HEK293 (cell line): ENCODE results near the gene CSNK1E.

Experiments used
- CTCF ChIA-PET: fragments of 350-600 bp; formaldehyde crosslinking; extraction: SDS; loops from one replicate; lab custom pipeline; 2021; ENCODE audit warnings: antibody characterized with exemption; lab: Yijun Ruan, JAX
- POLR2A ChIA-PET: fragments of 300-600 bp; formaldehyde crosslinking; extraction: SDS; loops from one replicate; lab custom pipeline; 2020; ENCODE audit warnings: antibody characterized with exemption, inconsistent platforms; lab: Yijun Ruan, JAX
- H3K27ac ChIP-seq: fragments of 200-500 bp; sonication (Bioruptor generic); 2 replicates; pipeline ENCODE4 v1.5.1; 2014; ENCODE audit warnings: low read depth, low read length, control low read depth, inconsistent platforms; ENCODE audit errors: extremely low read depth
- H3K36me3 ChIP-seq, 2 experiments: fragments of 200-500 bp in 1 of 2; sonication (Bioruptor generic) in 1 of 2; 1 replicate in 1 of 2; 2 replicates in 1 of 2; pipeline ENCODE4 v1.5.1; 2014 to 2017; ENCODE audit warnings: inconsistent platforms in 2 of 2, low read length in 2 of 2; ENCODE audit not compliant: control insufficient read depth in 2 of 2, insufficient read depth in 1 of 2
- H3K4me1 ChIP-seq: fragments of 200-500 bp; sonication (Bioruptor generic); 2 replicates; pipeline ENCODE4 v1.5.1; 2014; ENCODE audit warnings: mild to moderate bottlenecking, low read length, inconsistent platforms; ENCODE audit not compliant: control insufficient read depth, insufficient read depth
- H3K4me3 ChIP-seq: 2 replicates; pipeline ENCODE4 v1.5.1; 2011; ENCODE audit warnings: low read depth, mild to moderate bottlenecking, control low read depth, low read length, moderate library complexity
- H3K9me3 ChIP-seq: fragments of 200-500 bp; sonication (Bioruptor generic); 2 replicates; pipeline ENCODE4 v1.5.1; 2014; ENCODE audit warnings: low read depth, low read length, inconsistent platforms; ENCODE audit not compliant: control insufficient read depth, insufficient read depth
- GLIS1 ChIP-seq: fragments of 450-650 bp; formaldehyde crosslinking; IDR thresholded peaks from 2 replicates; pipeline ENCODE4 v1.5.1; 2016; ENCODE audit warnings: missing biosample characterization, missing genetic modification characterization
- GLIS2 ChIP-seq: fragments of 450-650 bp; formaldehyde crosslinking; IDR thresholded peaks from 2 replicates; pipeline ENCODE4 v1.5.1; 2016; ENCODE audit warnings: missing biosample characterization, missing genetic modification characterization
- SALL2 ChIP-seq: fragments of 450-650 bp; formaldehyde crosslinking; IDR thresholded peaks from 2 replicates; pipeline ENCODE4 v1.5.0; 2017; ENCODE audit warnings: missing biosample characterization, mild to moderate bottlenecking, missing genetic modification characterization, borderline replicate concordance
- ZBTB1 ChIP-seq: fragments of 450-650 bp; formaldehyde crosslinking; IDR thresholded peaks from 2 replicates; pipeline ENCODE4 v1.5.1; 2016; ENCODE audit warnings: missing biosample characterization, missing genetic modification characterization
- ZBTB20 ChIP-seq: fragments of 450-650 bp; formaldehyde crosslinking; IDR thresholded peaks from 2 replicates; pipeline ENCODE4 v1.5.1; 2016; ENCODE audit warnings: missing biosample characterization, missing genetic modification characterization
- ZBTB21 ChIP-seq: fragments of 450-650 bp; formaldehyde crosslinking; IDR thresholded peaks from 2 replicates; pipeline ENCODE4 v1.5.1; 2017; ENCODE audit warnings: missing biosample characterization, missing genetic modification characterization
- ZFHX2 ChIP-seq: fragments of 450-650 bp; formaldehyde crosslinking; conservative IDR thresholded peaks from 2 replicates; pipeline ENCODE4 v1.5.1; 2016; ENCODE audit warnings: missing biosample characterization, missing genetic modification characterization
- ZNF132 ChIP-seq: fragments of 450-650 bp; formaldehyde crosslinking; IDR thresholded peaks from 2 replicates; pipeline ENCODE4 v1.5.1; 2017; ENCODE audit warnings: missing biosample characterization, missing genetic modification characterization, borderline replicate concordance
- ZNF174 ChIP-seq: fragments of 450-650 bp; formaldehyde crosslinking; IDR thresholded peaks from 2 replicates; pipeline ENCODE4 v1.5.0; 2017; ENCODE audit warnings: missing biosample characterization, mild to moderate bottlenecking, missing genetic modification characterization
- ZNF248 ChIP-seq: fragments of 450-650 bp; formaldehyde crosslinking; IDR thresholded peaks from 2 replicates; pipeline ENCODE4 v1.5.1; 2017; ENCODE audit warnings: missing biosample characterization, missing genetic modification characterization
- ZNF335 ChIP-seq: fragments of 450-650 bp; formaldehyde crosslinking; conservative IDR thresholded peaks from 2 replicates; pipeline ENCODE4 v1.5.1; 2016; ENCODE audit warnings: missing biosample characterization, missing genetic modification characterization
- ZNF394 ChIP-seq: fragments of 450-650 bp; formaldehyde crosslinking; IDR thresholded peaks from 2 replicates; pipeline ENCODE4 v1.5.1; 2016; ENCODE audit warnings: missing biosample characterization, missing genetic modification characterization, mild to moderate bottlenecking, moderate library complexity, borderline replicate concordance
- ZNF404 ChIP-seq: fragments of 450-650 bp; formaldehyde crosslinking; IDR thresholded peaks from 2 replicates; pipeline ENCODE4 v1.5.1; 2017; ENCODE audit warnings: missing biosample characterization, missing genetic modification characterization
- ZNF416 ChIP-seq: fragments of 450-650 bp; formaldehyde crosslinking; IDR thresholded peaks from 2 replicates; pipeline ENCODE4 v1.5.1; 2016; ENCODE audit warnings: missing biosample characterization, missing genetic modification characterization
- ZNF48 ChIP-seq: fragments of 450-650 bp; formaldehyde crosslinking; IDR thresholded peaks from 2 replicates; pipeline ENCODE4 v1.5.1; 2016; ENCODE audit warnings: missing biosample characterization, missing genetic modification characterization
- ZNF529 ChIP-seq: fragments of 450-650 bp; formaldehyde crosslinking; IDR thresholded peaks from 2 replicates; pipeline ENCODE4 v1.5.1; 2017; ENCODE audit warnings: missing genetic modification characterization, missing biosample characterization; ENCODE audit not compliant: insufficient replicate concordance
- ZNF549 ChIP-seq: fragments of 450-650 bp; IDR thresholded peaks from 2 replicates; pipeline ENCODE4 v1.5.1; 2018; ENCODE audit warnings: missing biosample characterization, missing genetic modification characterization, mild to moderate bottlenecking, inconsistent platforms, moderate library complexity
- ZNF701 ChIP-seq: fragments of 450-650 bp; formaldehyde crosslinking; IDR thresholded peaks from 2 replicates; pipeline ENCODE4 v1.5.1; 2016; ENCODE audit warnings: missing biosample characterization, missing genetic modification characterization
- ZSCAN16 ChIP-seq: fragments of 450-650 bp; formaldehyde crosslinking; IDR thresholded peaks from 2 replicates; pipeline ENCODE4 v1.5.1; 2016; ENCODE audit warnings: missing biosample characterization, missing genetic modification characterization
- TF ChIP-seq, protein P1 (sequence below): fragments of 450-650 bp; formaldehyde crosslinking; IDR thresholded peaks from 2 replicates; pipeline ENCODE4 v1.5.1; 2016; ENCODE audit warnings: missing biosample characterization, missing genetic modification characterization
- TF ChIP-seq, protein P2 (sequence below): fragments of 450-650 bp; formaldehyde crosslinking; IDR thresholded peaks from 2 replicates; pipeline ENCODE4 v1.5.1; 2017; ENCODE audit warnings: missing biosample characterization, missing genetic modification characterization
- TF ChIP-seq, protein P3 (sequence below): fragments of 450-650 bp; formaldehyde crosslinking; IDR thresholded peaks from 2 replicates; pipeline ENCODE4 v1.5.1; 2016; ENCODE audit warnings: missing biosample characterization, missing genetic modification characterization, borderline replicate concordance
- TF ChIP-seq, protein P4 (sequence below): fragments of 450-650 bp; formaldehyde crosslinking; IDR thresholded peaks from 2 replicates; pipeline ENCODE4 v1.5.1; 2016; ENCODE audit warnings: missing biosample characterization, missing genetic modification characterization
- TF ChIP-seq, protein P5 (sequence below): fragments of 450-650 bp; formaldehyde crosslinking; IDR thresholded peaks from 2 replicates; pipeline ENCODE4 v1.5.1; 2016; ENCODE audit warnings: missing biosample characterization, missing genetic modification characterization

Gene CSNK1E

DNA sequence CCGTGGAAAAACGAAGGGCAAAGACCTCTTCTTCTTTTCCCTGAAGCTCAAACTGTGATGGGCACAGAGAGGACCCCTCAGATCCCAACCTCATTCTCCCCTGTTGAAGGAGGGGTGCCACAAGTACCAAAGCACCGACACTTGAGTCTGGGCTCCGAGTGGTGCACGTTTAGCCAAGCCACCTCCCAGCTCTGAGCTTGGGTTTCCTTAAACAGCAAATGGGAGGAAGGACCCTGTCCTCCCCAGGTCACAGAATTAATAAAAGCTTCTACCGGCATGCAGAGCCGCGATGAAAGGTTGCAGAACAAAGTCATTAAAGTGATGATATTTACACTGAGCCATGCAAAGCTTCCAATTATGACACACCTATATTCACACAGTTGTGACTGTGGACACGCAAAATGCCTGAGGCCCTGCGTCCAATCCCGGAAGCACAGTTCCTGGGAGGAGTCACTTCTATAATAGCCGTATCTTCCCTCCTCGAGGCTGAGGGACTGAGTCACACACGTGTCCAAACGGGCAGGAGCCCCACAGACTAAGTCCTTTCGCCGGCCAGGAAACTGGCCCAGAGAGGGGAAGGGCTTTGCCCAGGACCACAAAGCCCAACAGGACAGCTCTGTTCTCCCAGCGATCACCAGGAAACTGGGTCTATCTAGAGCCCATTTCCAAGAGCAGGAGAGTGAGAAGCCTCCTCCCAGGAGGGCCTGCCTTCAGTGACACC is 922 bp upstream of the CSNK1E start (continued):
- TF ChIP-seq ZNF404 (tag by site-specific recombination) (no peak), ZNF529 (tag by site-specific recombination) (no peak)

DNA sequence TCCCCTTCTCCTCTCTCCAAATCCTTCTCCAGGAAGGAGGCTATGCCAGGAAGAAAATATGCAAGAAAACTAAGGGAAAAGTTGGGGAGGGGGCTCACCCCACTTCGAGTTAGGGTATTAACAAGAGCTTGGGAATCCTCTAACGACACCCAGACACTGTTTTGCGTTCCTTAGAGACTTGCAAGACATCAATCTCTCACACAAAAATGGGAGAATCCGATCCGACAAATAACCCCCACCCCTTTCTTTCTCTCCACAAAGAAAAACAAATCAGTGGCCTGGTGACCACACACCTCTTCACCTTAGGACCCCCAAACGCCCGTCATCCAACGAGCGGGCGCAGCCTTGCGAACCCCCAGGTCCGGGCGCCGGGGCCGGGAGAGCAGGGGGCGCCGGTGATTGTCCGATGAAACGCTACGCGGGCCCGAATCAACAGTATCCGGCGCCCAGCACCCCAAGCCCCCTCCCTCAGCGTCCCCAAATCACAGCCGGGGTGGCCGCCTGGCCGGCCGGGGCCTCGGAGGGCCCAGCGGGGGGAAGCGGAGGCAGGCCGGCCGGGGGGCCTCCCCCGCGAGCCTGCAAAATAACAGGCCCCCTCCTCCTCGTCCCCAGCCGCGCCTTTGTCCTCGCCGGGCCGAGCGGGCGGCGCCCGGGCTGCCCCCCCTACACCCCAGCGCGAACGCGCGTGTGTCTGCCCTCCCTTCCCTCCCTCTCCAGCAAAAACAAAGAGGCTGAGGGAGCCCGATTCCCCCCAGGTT is 690 bp downstream of the CSNK1E start:
- Histone ChIP-seq H3K27ac (peak overlapping the region; percentile 100), H3K9me3 (no peaks in the 10 kb centered on the region), H3K36me3 (peaks cover 8 to 40% of the 10 kb centered on the region in 2 experiments; a peak in 2 of 3 replicates), H3K4me1 (peaks cover 18% of the 10 kb centered on the region), H3K4me3 (peak overlapping the region; percentile 82)
- ChIA-PET CTCF (interaction anchor here (0.6 to 0.7 kb wide), 2 partner anchors 21 to 39 kb away, joined by 3 to 5 read pairs; no protein-coding TSS in a partner anchor), POLR2A (interaction anchor here (1.0 to 2.1 kb wide), 4 partner anchors 10 to 82 kb away, joined by 3 to 7 read pairs (median 4); no protein-coding TSS in a partner anchor)
- no peak for TF ChIP-seq ZNF132
- TF ChIP-seq, protein P1, sequence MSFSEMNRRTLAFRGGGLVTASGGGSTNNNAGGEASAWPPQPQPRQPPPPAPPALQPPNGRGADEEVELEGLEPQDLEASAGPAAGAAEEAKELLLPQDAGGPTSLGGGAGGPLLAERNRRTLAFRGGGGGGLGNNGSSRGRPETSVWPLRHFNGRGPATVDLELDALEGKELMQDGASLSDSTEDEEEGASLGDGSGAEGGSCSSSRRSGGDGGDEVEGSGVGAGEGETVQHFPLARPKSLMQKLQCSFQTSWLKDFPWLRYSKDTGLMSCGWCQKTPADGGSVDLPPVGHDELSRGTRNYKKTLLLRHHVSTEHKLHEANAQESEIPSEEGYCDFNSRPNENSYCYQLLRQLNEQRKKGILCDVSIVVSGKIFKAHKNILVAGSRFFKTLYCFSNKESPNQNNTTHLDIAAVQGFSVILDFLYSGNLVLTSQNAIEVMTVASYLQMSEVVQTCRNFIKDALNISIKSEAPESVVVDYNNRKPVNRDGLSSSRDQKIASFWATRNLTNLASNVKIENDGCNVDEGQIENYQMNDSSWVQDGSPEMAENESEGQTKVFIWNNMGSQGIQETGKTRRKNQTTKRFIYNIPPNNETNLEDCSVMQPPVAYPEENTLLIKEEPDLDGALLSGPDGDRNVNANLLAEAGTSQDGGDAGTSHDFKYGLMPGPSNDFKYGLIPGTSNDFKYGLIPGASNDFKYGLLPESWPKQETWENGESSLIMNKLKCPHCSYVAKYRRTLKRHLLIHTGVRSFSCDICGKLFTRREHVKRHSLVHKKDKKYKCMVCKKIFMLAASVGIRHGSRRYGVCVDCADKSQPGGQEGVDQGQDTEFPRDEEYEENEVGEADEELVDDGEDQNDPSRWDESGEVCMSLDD (tag by site-specific recombination), result peak; percentile 45; the same call in 1 of the 2 replicates
- TF ChIP-seq GLIS1 (tag by site-specific recombination), result peak; percentile 83
- peak; percentile 27; the same call in 1 of the 2 replicates for TF ChIP-seq ZBTB20 (tag by site-specific recombination)
- TF ChIP-seq ZBTB21, result no peak
- no peak for TF ChIP-seq ZNF416 (tag by site-specific recombination)
- no peak for TF ChIP-seq ZNF248 (tag by site-specific recombination)
- no peak for TF ChIP-seq ZBTB1
- no peak for TF ChIP-seq ZFHX2 (tag by site-specific recombination)
- TF ChIP-seq, protein P2, sequence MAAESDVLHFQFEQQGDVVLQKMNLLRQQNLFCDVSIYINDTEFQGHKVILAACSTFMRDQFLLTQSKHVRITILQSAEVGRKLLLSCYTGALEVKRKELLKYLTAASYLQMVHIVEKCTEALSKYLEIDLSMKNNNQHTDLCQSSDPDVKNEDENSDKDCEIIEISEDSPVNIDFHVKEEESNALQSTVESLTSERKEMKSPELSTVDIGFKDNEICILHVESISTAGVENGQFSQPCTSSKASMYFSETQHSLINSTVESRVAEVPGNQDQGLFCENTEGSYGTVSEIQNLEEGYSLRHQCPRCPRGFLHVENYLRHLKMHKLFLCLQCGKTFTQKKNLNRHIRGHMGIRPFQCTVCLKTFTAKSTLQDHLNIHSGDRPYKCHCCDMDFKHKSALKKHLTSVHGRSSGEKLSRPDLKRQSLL (tag by site-specific recombination), result no peak
- TF ChIP-seq ZNF335 (tag by site-specific recombination), result no peak; the same call in 1 of the 2 replicates
- no peak for TF ChIP-seq ZNF394
- no peak for TF ChIP-seq ZSCAN16 (tag by site-specific recombination)
- no peak for TF ChIP-seq ZNF701
- no peak for TF ChIP-seq ZNF549 (tag by site-specific recombination)
- no peak for TF ChIP-seq SALL2 (tag by site-specific recombination)
- TF ChIP-seq ZNF48, result no peak
- no peak for TF ChIP-seq ZNF174 (tag by site-specific recombination)
- peak; percentile 79 for TF ChIP-seq GLIS2 (tag by site-specific recombination)
- TF ChIP-seq, protein P3, sequence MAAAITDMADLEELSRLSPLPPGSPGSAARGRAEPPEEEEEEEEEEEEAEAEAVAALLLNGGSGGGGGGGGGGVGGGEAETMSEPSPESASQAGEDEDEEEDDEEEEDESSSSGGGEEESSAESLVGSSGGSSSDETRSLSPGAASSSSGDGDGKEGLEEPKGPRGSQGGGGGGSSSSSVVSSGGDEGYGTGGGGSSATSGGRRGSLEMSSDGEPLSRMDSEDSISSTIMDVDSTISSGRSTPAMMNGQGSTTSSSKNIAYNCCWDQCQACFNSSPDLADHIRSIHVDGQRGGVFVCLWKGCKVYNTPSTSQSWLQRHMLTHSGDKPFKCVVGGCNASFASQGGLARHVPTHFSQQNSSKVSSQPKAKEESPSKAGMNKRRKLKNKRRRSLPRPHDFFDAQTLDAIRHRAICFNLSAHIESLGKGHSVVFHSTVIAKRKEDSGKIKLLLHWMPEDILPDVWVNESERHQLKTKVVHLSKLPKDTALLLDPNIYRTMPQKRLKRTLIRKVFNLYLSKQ (tag by site-specific recombination), result no peak
- TF ChIP-seq, protein P4, sequence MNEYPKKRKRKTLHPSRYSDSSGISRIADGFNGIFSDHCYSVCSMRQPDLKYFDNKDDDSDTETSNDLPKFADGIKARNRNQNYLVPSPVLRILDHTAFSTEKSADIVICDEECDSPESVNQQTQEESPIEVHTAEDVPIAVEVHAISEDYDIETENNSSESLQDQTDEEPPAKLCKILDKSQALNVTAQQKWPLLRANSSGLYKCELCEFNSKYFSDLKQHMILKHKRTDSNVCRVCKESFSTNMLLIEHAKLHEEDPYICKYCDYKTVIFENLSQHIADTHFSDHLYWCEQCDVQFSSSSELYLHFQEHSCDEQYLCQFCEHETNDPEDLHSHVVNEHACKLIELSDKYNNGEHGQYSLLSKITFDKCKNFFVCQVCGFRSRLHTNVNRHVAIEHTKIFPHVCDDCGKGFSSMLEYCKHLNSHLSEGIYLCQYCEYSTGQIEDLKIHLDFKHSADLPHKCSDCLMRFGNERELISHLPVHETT (tag by site-specific recombination), result no peak
- TF ChIP-seq, protein P5, sequence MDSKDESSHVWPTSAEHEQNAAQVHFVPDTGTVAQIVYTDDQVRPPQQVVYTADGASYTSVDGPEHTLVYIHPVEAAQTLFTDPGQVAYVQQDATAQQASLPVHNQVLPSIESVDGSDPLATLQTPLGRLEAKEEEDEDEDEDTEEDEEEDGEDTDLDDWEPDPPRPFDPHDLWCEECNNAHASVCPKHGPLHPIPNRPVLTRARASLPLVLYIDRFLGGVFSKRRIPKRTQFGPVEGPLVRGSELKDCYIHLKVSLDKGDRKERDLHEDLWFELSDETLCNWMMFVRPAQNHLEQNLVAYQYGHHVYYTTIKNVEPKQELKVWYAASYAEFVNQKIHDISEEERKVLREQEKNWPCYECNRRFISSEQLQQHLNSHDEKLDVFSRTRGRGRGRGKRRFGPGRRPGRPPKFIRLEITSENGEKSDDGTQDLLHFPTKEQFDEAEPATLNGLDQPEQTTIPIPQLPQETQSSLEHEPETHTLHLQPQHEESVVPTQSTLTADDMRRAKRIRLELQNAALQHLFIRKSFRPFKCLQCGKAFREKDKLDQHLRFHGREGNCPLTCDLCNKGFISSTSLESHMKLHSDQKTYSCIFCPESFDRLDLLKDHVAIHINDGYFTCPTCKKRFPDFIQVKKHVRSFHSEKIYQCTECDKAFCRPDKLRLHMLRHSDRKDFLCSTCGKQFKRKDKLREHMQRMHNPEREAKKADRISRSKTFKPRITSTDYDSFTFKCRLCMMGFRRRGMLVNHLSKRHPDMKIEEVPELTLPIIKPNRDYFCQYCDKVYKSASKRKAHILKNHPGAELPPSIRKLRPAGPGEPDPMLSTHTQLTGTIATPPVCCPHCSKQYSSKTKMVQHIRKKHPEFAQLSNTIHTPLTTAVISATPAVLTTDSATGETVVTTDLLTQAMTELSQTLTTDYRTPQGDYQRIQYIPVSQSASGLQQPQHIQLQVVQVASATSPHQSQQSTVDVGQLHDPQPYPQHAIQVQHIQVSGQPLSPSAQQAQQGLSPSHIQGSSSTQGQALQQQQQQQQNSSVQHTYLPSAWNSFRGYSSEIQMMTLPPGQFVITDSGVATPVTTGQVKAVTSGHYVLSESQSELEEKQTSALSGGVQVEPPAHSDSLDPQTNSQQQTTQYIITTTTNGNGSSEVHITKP (tag by site-specific recombination), result no peak; the same call in none of the 2 replicates
